Measurements from ENCODE around the gene FBF1.
"Not testable (repeated sequence)": the region's sequence is repeated elsewhere in the genome, so short reads cannot be mapped to it uniquely, and the experiment has no call there.

Gene FBF1

GRCh38 chr17:75896415-75897159, 44.3 kb downstream of the FBF1 start, which contains the start of gene TRIM65:
TRIM65 (minus strand) TSS chr17:75896951; CDS start chr17:75896937, 14 bp downstream.
- peak; percentile 58 for DNase-seq (ENCODE audit: low read depth)

DNA sequence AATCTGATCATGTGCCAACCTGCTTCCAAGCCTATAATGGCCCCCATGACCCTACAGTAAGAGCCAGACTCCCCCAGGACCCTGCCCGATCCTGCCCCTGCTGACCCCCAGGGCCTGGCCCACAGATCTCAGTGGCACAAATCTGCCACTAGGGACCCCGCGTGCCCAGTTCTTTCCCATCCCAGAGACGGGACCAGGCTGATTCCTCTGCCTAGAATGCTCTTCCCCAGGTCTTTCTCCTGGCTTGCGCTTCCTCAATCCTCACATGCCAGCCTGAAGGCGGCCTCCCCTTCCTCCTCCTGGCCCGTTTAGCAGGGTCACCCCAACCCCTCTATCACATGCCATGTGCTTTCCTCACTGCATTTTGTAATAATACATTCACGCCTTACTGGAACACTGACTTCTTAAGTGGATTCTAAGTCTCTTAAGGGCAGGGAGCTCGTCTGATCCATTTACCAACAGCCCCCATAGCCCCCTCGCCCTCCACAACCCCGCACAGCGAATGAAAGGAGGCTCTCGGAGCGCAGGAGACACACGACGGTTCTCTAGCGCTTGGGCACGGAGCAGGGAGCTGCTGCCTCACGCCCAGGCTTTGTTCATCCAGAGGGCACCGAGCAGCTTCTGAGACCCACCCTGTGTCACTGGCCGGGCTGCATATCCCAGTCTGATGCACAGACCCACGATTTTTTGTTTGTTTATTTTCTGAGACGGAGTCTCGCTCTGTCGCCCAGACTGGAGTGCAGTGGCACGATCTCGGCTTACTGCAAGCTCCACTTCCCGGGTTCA, 45.3 kb downstream of the FBF1 start:
- DNase-seq (ENCODE audit: low read depth) = no peak

DNA sequence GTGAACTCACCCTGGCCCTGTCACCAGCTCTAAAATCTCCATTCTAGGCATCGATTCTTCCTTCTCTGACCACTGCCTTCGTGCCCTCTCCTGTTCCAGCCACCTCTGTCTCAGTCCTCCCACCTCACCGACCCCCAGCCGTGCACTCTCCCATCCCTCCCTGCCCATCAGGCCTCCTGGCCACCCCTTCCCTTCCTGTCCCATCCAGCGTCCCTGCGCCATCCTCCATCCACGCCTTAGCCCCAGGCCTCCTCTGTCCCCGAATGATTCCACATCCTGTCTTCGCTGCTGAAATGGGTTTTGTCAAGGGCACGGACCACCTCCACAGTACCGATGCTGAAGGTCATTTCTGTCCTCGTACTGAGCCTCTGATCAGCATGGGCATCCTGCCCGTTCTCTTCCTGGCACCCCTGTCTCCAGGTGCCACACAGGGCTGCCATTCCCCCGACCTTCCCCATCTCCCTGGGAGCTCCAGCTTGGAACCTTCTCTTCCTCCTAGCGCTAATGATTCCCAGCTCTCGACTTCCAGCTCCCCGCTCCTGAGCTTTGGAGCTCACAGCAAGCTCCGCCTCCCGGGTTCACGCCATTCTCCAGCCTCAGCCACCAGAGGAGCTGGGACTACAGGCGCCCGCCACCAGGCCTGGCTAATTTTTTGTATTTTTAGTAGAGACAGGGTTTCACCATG, 46.7 kb downstream of the FBF1 start:
- no peak for DNase-seq (ENCODE audit: low read depth)

GRCh38 chr17:75893305-75894048, 47.4 kb downstream of the FBF1 start:
- no peak for DNase-seq (ENCODE audit: low read depth)

DNA sequence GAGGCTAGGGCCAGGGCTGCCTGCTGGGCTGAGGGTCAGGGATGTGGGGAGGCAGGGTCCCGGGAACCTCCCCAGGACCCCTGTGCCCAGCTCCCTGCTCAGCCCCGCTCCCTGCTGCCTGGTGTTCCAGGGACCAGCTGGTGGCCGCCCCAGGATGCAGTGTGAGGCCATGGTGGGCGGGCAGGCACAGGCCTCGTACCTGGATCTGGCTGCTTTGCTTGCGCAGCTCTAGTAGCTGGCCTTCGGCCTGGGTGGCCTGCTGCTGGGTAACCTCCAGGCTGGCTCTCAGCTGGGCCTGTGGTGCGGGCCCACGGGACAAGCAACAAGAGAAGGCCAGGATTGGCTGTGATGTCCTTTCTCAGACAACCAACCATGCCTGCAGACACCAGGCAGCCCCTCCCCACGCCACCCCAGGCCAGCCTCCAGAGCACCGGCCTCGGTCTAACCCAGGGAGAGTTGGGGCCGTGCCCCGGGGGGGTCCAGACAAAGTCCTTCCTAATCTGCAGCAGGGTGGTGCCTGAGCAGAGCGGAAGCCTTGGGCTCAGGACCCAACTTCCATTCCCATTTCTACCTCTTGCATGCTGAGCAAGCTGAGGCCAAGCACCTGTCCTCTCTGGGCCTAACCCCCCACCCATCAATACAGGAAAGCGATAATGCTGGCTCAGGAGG, 48.2 kb downstream of the FBF1 start:
- no peak for DNase-seq (ENCODE audit: low read depth)

DNA sequence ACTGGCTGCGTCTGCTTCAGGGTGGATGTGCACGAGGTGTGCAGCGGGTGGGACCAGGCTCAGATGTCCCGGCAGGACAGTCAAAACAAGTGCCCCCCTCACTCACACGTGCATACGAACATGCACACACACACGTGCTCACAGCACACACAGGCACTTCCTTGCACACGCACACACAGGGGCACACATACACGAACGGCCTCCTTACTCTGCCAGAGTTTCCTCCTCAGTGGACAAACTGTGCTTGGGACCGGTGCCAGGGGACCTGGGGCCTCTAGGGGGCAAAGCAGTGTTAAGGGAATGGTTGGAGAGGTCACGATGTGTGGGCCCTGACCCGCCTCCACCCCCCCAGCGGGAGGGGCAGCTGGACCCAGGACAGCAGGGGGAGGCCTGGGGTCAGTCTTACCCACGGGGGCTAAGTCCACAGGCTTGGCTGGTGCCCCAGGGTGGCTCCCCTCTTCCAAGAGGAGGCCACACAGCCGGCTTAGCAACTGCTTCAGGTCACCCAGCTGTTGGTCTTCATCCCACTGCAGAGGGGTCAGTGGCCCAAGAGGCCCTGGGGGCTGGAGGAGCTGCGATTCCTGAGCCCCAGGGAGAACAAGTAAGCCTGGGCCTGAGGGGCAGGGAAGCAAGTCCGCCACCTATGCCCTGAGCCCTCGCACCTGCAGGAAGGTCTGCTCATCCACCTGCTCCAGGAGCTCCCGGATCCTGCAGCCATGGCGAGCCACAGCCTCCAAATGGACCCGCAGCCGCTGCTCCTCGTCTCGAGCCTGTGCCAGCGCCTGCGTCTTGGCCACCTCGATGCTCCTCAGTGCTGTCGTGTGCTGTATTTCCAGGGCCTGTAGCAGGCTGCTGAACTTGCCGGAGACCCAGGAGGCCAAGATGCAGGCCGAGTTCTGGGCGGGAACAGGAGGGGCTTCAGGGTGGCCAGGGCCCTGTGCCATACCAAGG, 49.0 kb downstream of the FBF1 start:
- no peak for DNase-seq (ENCODE audit: low read depth)

- DNase-seq (ENCODE audit: low read depth) = no peak
Measured at GRCh38 chr17:75891022-75891604, 49.7 kb downstream of the FBF1 start.

GRCh38 chr17:75889454-75889853, 51.4 kb downstream of the FBF1 start:
- DNase-seq (ENCODE audit: low read depth) = no peak

DNA sequence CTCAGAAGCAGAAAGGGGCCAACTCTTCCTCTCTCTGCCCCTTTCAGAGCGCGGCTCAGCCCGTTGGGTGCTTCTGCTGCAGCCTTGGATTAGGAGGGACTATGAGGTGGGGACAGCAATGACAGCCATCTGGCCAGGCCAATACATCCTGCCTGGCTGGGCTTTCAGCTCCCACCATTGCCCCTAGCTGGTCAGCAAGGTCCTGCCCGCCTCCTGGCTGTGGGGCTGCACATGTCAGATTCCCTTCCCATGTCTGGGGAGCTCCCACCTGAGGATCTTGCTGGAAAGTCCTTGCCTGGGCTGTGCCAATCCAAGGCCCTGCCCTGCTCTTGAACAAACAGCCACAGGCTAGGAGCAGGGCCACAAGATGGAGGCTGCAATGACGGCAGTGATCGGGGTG, 52.4 kb downstream of the FBF1 start:
- no peak for DNase-seq (ENCODE audit: low read depth)

DNA sequence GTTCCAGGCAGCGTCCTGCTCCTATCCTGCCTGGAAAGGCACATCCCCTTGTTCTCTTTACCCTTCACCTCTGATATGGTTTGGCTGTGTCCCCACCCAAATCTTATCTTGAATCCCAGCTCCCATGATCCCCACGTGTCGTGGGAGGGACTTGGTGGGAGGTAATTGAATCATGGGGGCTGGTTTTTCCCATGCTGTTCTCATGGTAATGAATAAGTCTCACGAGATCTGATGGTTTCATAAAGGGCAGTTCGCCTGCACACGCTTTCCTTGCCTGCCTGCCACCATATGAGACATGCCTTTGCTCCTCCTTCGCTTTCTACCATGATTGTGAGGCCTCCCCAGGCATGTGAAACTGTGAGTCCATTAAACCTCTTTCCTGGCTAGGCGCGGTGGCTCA, 55.0 kb downstream of the FBF1 start:
- not testable (repeated sequence) for DNase-seq (ENCODE audit: low read depth)

DNA sequence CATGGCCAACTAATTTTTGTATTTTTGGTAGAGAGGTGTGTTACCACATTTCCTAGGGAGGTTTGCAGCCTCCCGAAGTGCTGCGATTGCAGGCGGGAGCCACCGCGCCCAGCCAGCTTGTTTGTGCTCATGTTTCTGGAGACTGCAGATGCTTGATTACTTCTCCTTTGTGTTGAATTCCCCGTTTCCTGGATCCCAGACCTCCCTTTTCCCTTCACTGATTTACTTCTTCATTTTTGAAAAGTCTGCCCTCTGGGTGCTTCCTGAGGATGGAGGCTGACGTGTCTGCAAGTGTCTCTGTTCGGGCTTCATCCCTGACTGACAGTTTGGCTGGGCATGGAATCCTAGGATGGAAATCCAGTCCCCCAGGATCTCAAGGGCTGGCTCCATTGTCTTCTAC, 55.4 kb downstream of the FBF1 start:
- DNase-seq (ENCODE audit: low read depth) = no peak

- no peak for DNase-seq (ENCODE audit: low read depth)
Measured at GRCh38 chr17:75881678-75882454, 59.0 kb downstream of the FBF1 start.

DNA sequence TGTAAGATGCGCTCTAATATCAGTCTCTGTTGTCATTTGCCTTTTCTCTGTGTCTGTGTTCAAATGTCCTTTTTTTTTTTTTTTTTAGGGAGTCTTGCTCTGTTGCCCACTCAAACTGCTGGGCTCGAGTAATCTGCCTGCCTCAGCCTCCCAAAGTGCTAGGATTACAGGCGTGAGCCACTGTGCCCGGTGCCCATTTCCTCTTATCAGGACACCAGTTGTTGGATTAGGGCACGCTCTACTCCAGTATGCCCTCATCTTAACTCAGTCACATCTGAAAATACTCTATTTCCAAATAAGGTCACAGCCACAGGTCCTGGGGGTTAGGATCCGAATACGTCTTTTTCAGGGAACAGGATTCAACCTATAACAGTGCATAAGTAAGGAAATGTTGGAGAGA, 60.6 kb downstream of the FBF1 start:
- no peak for DNase-seq (ENCODE audit: low read depth)

GRCh38 chr17:75878174-75878998, 62.5 kb downstream of the FBF1 start, which contains the start of gene TRIM47:
TRIM47 (minus strand) TSS chr17:75878581; CDS start chr17:75878548, 33 bp downstream.
- no peak for DNase-seq (ENCODE audit: low read depth)

GRCh38 chr17:75877752-75878173, 63.1 kb downstream of the FBF1 start:
- peak; percentile 64 for DNase-seq (ENCODE audit: low read depth)

DNA sequence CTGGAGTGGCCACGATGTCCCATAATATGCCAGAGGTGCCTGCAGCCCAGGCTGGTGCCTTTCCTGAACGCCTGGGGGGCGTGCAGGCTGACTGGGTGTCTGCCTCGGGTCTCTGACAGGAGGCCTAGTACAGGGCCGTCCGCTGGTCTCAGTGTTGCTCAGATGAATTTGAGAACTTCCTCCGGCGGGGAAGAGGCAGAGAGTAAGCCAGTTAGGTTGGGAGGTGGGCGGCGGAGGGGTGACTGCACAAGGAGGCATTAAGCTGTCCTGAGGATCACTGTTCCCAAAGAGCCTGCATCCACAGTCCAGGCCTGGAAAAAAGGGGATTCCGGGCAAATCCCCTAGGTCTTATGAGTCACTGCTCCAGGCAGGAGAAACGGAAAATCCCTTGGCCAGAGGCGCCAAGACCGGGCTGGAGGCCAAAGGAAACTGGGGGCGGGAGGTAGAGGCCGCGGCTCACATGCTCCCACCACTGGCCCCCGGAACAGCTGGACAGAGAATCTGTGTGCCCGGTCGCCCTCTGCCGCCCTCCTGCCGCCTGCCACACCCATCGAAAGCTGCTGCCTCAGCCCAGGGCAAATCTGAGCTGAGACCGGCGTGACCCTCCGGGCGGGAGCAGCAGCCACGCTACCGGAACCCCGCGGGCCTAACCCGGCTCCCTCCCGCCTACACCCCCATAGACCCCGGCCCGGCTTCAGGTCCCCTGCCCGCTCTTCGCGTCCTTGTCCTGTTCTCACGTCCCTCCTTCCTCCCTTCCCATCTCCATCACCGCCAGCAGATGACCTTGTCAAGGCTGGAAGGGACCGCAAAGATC, 63.7 kb downstream of the FBF1 start:
- DNase-seq (ENCODE audit: low read depth) = no peak
